Activated naive CD4-positive, alpha-beta T cell treated with anti-CD3 and anti-CD28 coated beads, Interleukin-2, amount 50 U/mL, for 72 hours (primary cell): ENCODE data around the gene FXYD1. TPM values are rescaled to one million over a fixed set of nuclear protein-coding genes. Genes with fewer than 3 reads are reported as not detected.
"Not testable (repeated sequence)": the region's sequence is repeated elsewhere in the genome, so short reads cannot be mapped to it uniquely, and the experiment has no call there.

ENCODE experiments used
- ATAC-seq, 2 donors: fragments of 150-1000 bp; cut with Tn5 transposase; 2 replicates each; pipeline ENCODE4 v1.10.0; 2021; ENCODE audit warnings: mild to moderate bottlenecking in 2 of 2, moderate library complexity in 2 of 2
- DNase-seq, 2 donors: peaks; one replicate each; pipeline ENCODE4 v3.0.0; 2021 to 2022; ENCODE audit warnings: low spot score in 2 of 2
- H3K27ac Mint-ChIP-seq, 2 donors: one replicate each; pipeline ENCODE4 v1.8.0; 2022; ENCODE audit warnings: mild to moderate bottlenecking in 2 of 2, mixed read lengths in 2 of 2
- H3K36me3 Mint-ChIP-seq, 2 donors: one replicate each; pipeline ENCODE4 v1.8.0; 2022; ENCODE audit warnings: mixed read lengths in 2 of 2
- H3K9me3 Mint-ChIP-seq, 2 donors: one replicate each; pipeline ENCODE4 v1.8.0; 2022; ENCODE audit warnings: mixed read lengths in 2 of 2
- total RNA-seq, 2 donors: library from RNA; stranded (reverse); gene quantifications; one replicate each; pipeline ENCODE4 v1.2.3, GENCODE V29; 2022

Gene FXYD1
- total RNA-seq, 2 donors from 2014 or later: 1.4 to 2.1 TPM

- no peak for DNase-seq
- Mint-ChIP-seq H3K27ac (no peak overlapping the region), H3K9me3 (no peaks in the 10 kb centered on the region), H3K36me3 (no peaks in the 10 kb centered on the region)
- ATAC-seq: no peak
These were observed 20.2 kb upstream of the FXYD1 start for GRCh38 chr19:35118268-35119020.

GRCh38 chr19:35119091-35119490, 19.5 kb upstream of the FXYD1 start:
- Mint-ChIP-seq H3K27ac (no peak overlapping the region), H3K36me3 (no peaks in the 10 kb centered on the region), H3K9me3 (no peaks in the 10 kb centered on the region)
- no peak for ATAC-seq
- DNase-seq: no peak

- ATAC-seq: no peak
- no peaks in the 10 kb centered on the region for H3K9me3 Mint-ChIP-seq
These were observed 19.0 kb upstream of the FXYD1 start for GRCh38 chr19:35119578-35120155.

GRCh38 chr19:35120492-35120891, 18.1 kb upstream of the FXYD1 start:
- H3K36me3 Mint-ChIP-seq: no peaks in the 10 kb centered on the region
- H3K27ac Mint-ChIP-seq: no peak overlapping the region
- no peak for DNase-seq
- no peaks in the 10 kb centered on the region for H3K9me3 Mint-ChIP-seq
- ATAC-seq: no peak

More at GRCh38 chr19:35119578-35120155, 19.0 kb upstream of the FXYD1 start:
- no peaks in the 10 kb centered on the region for H3K36me3 Mint-ChIP-seq
- H3K27ac Mint-ChIP-seq: peak overlapping the region in 1 of 2 donors; percentile 86
- DNase-seq: no peak

- Mint-ChIP-seq H3K27ac (no peak overlapping the region), H3K36me3 (no peaks in the 10 kb centered on the region), H3K9me3 (no peaks in the 10 kb centered on the region)
- DNase-seq: no peak
- no peak for ATAC-seq
These were observed 17.7 kb upstream of the FXYD1 start for GRCh38 chr19:35120898-35121297.

- H3K36me3 Mint-ChIP-seq: no peaks in the 10 kb centered on the region
- no peaks in the 10 kb centered on the region for H3K9me3 Mint-ChIP-seq
- no peak overlapping the region for H3K27ac Mint-ChIP-seq
- ATAC-seq (no peak), DNase-seq (no peak)
These were observed 15.7 kb upstream of the FXYD1 start for GRCh38 chr19:35122687-35123551.

- Mint-ChIP-seq H3K36me3 (no peaks in the 10 kb centered on the region), H3K9me3 (no peaks in the 10 kb centered on the region), H3K27ac (peak overlapping the region in 1 of 2 donors; percentile 87)
- no peak for DNase-seq
- no peak for ATAC-seq
These were observed 15.1 kb upstream of the FXYD1 start for GRCh38 chr19:35123573-35123972.

- Mint-ChIP-seq H3K36me3 (no peaks in the 10 kb centered on the region), H3K9me3 (no peaks in the 10 kb centered on the region), H3K27ac (peak overlapping the region; percentile 76 to 87)
- ATAC-seq (peak; percentile 98 to 99), DNase-seq (peak; percentile 89 to 93)
These were observed 14.2 kb upstream of the FXYD1 start for GRCh38 chr19:35124098-35125060.

GRCh38 chr19:35125270-35125717, 13.3 kb upstream of the FXYD1 start:
- DNase-seq (no peak), ATAC-seq (no peak)
- H3K36me3 Mint-ChIP-seq: no peaks in the 10 kb centered on the region
- H3K9me3 Mint-ChIP-seq: no peaks in the 10 kb centered on the region
- H3K27ac Mint-ChIP-seq: no peak overlapping the region

- Mint-ChIP-seq H3K27ac (no peak overlapping the region), H3K9me3 (no peaks in the 10 kb centered on the region), H3K36me3 (no peaks in the 10 kb centered on the region)
- no peak for DNase-seq
- ATAC-seq: no peak
These were observed 12.6 kb upstream of the FXYD1 start for GRCh38 chr19:35125749-35126623.

- ATAC-seq (no peak), DNase-seq (no peak)
- Mint-ChIP-seq H3K27ac (no peak overlapping the region), H3K36me3 (no peaks in the 10 kb centered on the region), H3K9me3 (no peaks in the 10 kb centered on the region)
These were observed 12.0 kb upstream of the FXYD1 start for GRCh38 chr19:35126624-35126959.

- ATAC-seq (no peak), DNase-seq (no peak)
- Mint-ChIP-seq H3K9me3 (peaks cover 6% of the 10 kb centered on the region in 2 donors), H3K36me3 (no peaks in the 10 kb centered on the region), H3K27ac (no peak overlapping the region)
These were observed 10.8 kb upstream of the FXYD1 start for GRCh38 chr19:35127871-35128270.

GRCh38 chr19:35128398-35129057, 10.1 kb upstream of the FXYD1 start:
- DNase-seq (no peak), ATAC-seq (no peak)
- Mint-ChIP-seq H3K36me3 (no peaks in the 10 kb centered on the region), H3K27ac (no peak overlapping the region), H3K9me3 (peaks cover 10 to 11% of the 10 kb centered on the region in 2 donors)

GRCh38 chr19:35129724-35130274, 8.8 kb upstream of the FXYD1 start:
- not testable (repeated sequence) for DNase-seq, H3K36me3 Mint-ChIP-seq, H3K27ac Mint-ChIP-seq, ATAC-seq
- H3K9me3 Mint-ChIP-seq: peaks cover 10 to 11% of the 10 kb centered on the region in 2 donors
